SK-N-SH (cell line): ENCODE results near the gene OR13J1. TPM values are rescaled to one million over a fixed set of nuclear protein-coding genes. Genes with fewer than 3 reads are reported as not detected.
A peak's percentile ranks its signal among the peaks of the same experiment; 100 is the strongest.

ENCODE experiments used
- CTCF ChIA-PET: fragments of 300-600, 350-600 bp; formaldehyde crosslinking; extraction: SDS; loops from one replicate; lab custom pipeline; 2021; lab: Yijun Ruan, JAX
- POLR2A ChIA-PET: fragments of 350-600 bp; sonication (Branson Sonifier 250); formaldehyde crosslinking; extraction: SDS; loops from one replicate; lab custom pipeline; 2020; ENCODE audit warnings: antibody characterized with exemption, inconsistent platforms; lab: Yijun Ruan, JAX
- DNase-seq: peaks from one replicate; pipeline ENCODE4 v3.0.0; 2012
- H2AFZ ChIP-seq: fragments of 200-600 bp; sonication (generic); 2 replicates; pipeline ENCODE4 v1.8.1; 2016; ENCODE audit warnings: antibody characterized with exemption, mild to moderate bottlenecking, low read depth
- H3F3A ChIP-seq: fragments of 200-600 bp; sonication (generic); replicated peaks from 2 replicates; pipeline ENCODE3; 2016; ENCODE audit warnings: antibody characterized with exemption, mild to moderate bottlenecking; ENCODE audit not compliant: insufficient read depth
- H3K27ac ChIP-seq, 2 experiments: fragments of 200-500 bp in 1 of 2; fragments of 200-600 bp in 1 of 2; sonication (Bioruptor generic) in 1 of 2; sonication (generic), shearing (Covaris generic) in 1 of 2; 2 replicates each; pipeline versions ENCODE4 v1.5.1 to v1.6.1; 2014 to 2016; ENCODE audit warnings: low read depth in 2 of 2, inconsistent platforms in 1 of 2, low read length in 1 of 2, mild to moderate bottlenecking in 1 of 2, mixed read lengths in 1 of 2
- H3K27me3 ChIP-seq: fragments of 200-600 bp; sonication (generic), shearing (Covaris generic); 2 replicates; pipeline ENCODE4 v1.6.1; 2016; ENCODE audit warnings: mixed run types; ENCODE audit not compliant: insufficient read depth
- H3K36me3 ChIP-seq, 2 experiments: fragments of 200-500 bp in 1 of 2; fragments of 200-600 bp in 1 of 2; sonication (Bioruptor generic) in 1 of 2; sonication (generic) in 1 of 2; replicated peaks in 1 of 2; 2 replicates each; pipeline versions ENCODE3 to v1.5.1; 2014 to 2016; ENCODE audit warnings: low read length in 1 of 2, mild to moderate bottlenecking in 1 of 2; ENCODE audit not compliant: insufficient read depth in 2 of 2, control insufficient read depth in 1 of 2
- H3K4me1 ChIP-seq, 2 experiments: fragments of 200-500 bp in 1 of 2; fragments of 200-600 bp in 1 of 2; sonication (Bioruptor generic) in 1 of 2; sonication (generic), shearing (Covaris generic) in 1 of 2; 2 replicates each; pipeline versions ENCODE4 v1.5.1 to v1.6.1; 2014 to 2016; ENCODE audit warnings: low read depth in 1 of 2, low read length in 1 of 2, mixed run types in 1 of 2; ENCODE audit not compliant: insufficient read depth in 2 of 2, control insufficient read depth in 1 of 2
- H3K4me2 ChIP-seq: fragments of 200-600 bp; sonication (generic), shearing (Covaris generic); 2 replicates; pipeline ENCODE4 v1.6.1; 2017; ENCODE audit warnings: mixed run types
- H3K4me3 ChIP-seq, 2 experiments: fragments of 200-500 bp in 1 of 2; fragments of 200-600 bp in 1 of 2; sonication (Bioruptor generic) in 1 of 2; sonication (generic), shearing (Covaris generic) in 1 of 2; 2 replicates each; pipeline versions ENCODE4 v1.5.1 to v1.8.1; 2014 to 2016; ENCODE audit warnings: low read depth in 2 of 2, inconsistent platforms in 1 of 2, low read length in 1 of 2, mild to moderate bottlenecking in 1 of 2, mixed read lengths in 1 of 2, moderate library complexity in 1 of 2
- H3K79me2 ChIP-seq: fragments of 200-600 bp; sonication (generic); 2 replicates; pipeline ENCODE4 v1.8.1; 2017; ENCODE audit warnings: mild to moderate bottlenecking; ENCODE audit not compliant: insufficient read depth
- H3K9ac ChIP-seq: fragments of 200-600 bp; sonication (generic); 2 replicates; pipeline ENCODE4 v1.6.1; 2017; ENCODE audit warnings: mixed run types
- H3K9me2 ChIP-seq: fragments of 200-600 bp; sonication (generic); 2 replicates; pipeline ENCODE4 v1.6.1; 2017; ENCODE audit warnings: mixed run types
- H3K9me3 ChIP-seq: fragments of 200-600 bp; sonication (generic); 2 replicates; pipeline ENCODE4 v1.6.1; 2017; ENCODE audit warnings: mixed run types, mild to moderate bottlenecking, moderate library complexity
- H4K20me1 ChIP-seq: fragments of 200-600 bp; sonication (generic); 2 replicates; pipeline ENCODE4 v1.6.1; 2017; ENCODE audit warnings: mild to moderate bottlenecking, mixed run types; ENCODE audit not compliant: insufficient read depth
- ELF1 ChIP-seq: IDR thresholded peaks from 2 replicates; pipeline ENCODE4 v1.4.0; 2012
- EP300 ChIP-seq, 2 experiments: IDR thresholded peaks; 2 replicates each; pipeline versions ENCODE4 v1.4.0 to v1.6.1; 2012; ENCODE audit warnings: borderline replicate concordance in 1 of 2, low read depth in 1 of 2, low read length in 1 of 2
- FOSL2 ChIP-seq: IDR thresholded peaks from 2 replicates; pipeline ENCODE4 v1.4.0; 2012; ENCODE audit warnings: low read depth, mild to moderate bottlenecking, moderate library complexity, borderline replicate concordance
- FOXJ3 ChIP-seq: sonication (generic); formaldehyde crosslinking; IDR thresholded peaks from 2 replicates; pipeline ENCODE4 v1.5.1; 2020; ENCODE audit warnings: mild to moderate bottlenecking, missing genetic modification reagents
- GABPA ChIP-seq: IDR thresholded peaks from 2 replicates; pipeline ENCODE4 v1.4.0; 2012; ENCODE audit warnings: low read depth, mild to moderate bottlenecking
- GATA2 ChIP-seq: sonication (generic); formaldehyde crosslinking; IDR thresholded peaks from 2 replicates; pipeline ENCODE4 v1.5.0; 2020; ENCODE audit warnings: mild to moderate bottlenecking, missing genetic modification reagents
- JUND ChIP-seq: IDR thresholded peaks from 2 replicates; pipeline ENCODE4 v1.4.0; 2012
- MEF2A ChIP-seq: IDR thresholded peaks from 2 replicates; pipeline ENCODE4 v1.4.0; 2012; ENCODE audit warnings: low read depth, borderline replicate concordance
- MXI1 ChIP-seq: IDR thresholded peaks from 2 replicates; pipeline ENCODE4 v1.6.1; 2012; ENCODE audit warnings: mild to moderate bottlenecking, low read depth, low read length, improper control_type of control experiment
- NFIC ChIP-seq: IDR thresholded peaks from 2 replicates; pipeline ENCODE4 v1.4.0; 2012; ENCODE audit warnings: borderline replicate concordance
- PBX3 ChIP-seq: IDR thresholded peaks from 2 replicates; pipeline ENCODE4; 2012
- RCOR1 ChIP-seq: fragments of 150-350 bp; IDR thresholded peaks from 2 replicates; pipeline ENCODE4 v1.6.1; 2017; ENCODE audit warnings: antibody characterized with exemption, low read length
- SIN3A ChIP-seq: IDR thresholded peaks from 2 replicates; pipeline ENCODE4 v1.6.1; 2012; ENCODE audit warnings: low read depth, mild to moderate bottlenecking, low read length, moderate library complexity, borderline replicate concordance
- TAF1 ChIP-seq: IDR thresholded peaks from 2 replicates; pipeline ENCODE4 v1.6.1; 2012; ENCODE audit warnings: low read depth, mild to moderate bottlenecking, low read length, moderate library complexity, borderline replicate concordance
- TCF12 ChIP-seq: IDR thresholded peaks from 2 replicates; pipeline ENCODE4 v1.4.0; 2012
- TEAD4 ChIP-seq: IDR thresholded peaks from 2 replicates; pipeline ENCODE4 v1.4.0; 2012; ENCODE audit warnings: mild to moderate bottlenecking, borderline replicate concordance; ENCODE audit not compliant: insufficient read depth
- YY1 ChIP-seq: IDR thresholded peaks from 2 replicates; pipeline ENCODE4 v1.4.0; 2012; ENCODE audit warnings: low read depth, mild to moderate bottlenecking
- WGBS: methylation state at CpG from one replicate; pipeline ENCODE4 v1.1.6; 2017; ENCODE audit warnings: low lambda C conversion rate; 5-methylcytosine and 5-hydroxymethylcytosine counted together
- polyA plus RNA-seq, 3 experiments: library from polyadenylated mRNA; depleted of rRNA; stranded (reverse); fragments of >200 nt; gene quantifications; 2 replicates each; pipeline ENCODE4 v1.2.3, GENCODE V29; 2012
- TF ChIP-seq, protein P1 (sequence below): fragments of 150-350 bp; IDR thresholded peaks from 2 replicates; pipeline ENCODE4 v1.6.1; 2016; ENCODE audit warnings: mild to moderate bottlenecking, low read depth, low read length
- TF ChIP-seq, protein P2 (sequence below): IDR thresholded peaks from 2 replicates; pipeline ENCODE4 v1.4.0; 2012; ENCODE audit warnings: low read depth

Gene OR13J1
- polyA plus RNA-seq, 1 of the 3 experiments (the other 2 are of a cell fraction), result not detected

DNA sequence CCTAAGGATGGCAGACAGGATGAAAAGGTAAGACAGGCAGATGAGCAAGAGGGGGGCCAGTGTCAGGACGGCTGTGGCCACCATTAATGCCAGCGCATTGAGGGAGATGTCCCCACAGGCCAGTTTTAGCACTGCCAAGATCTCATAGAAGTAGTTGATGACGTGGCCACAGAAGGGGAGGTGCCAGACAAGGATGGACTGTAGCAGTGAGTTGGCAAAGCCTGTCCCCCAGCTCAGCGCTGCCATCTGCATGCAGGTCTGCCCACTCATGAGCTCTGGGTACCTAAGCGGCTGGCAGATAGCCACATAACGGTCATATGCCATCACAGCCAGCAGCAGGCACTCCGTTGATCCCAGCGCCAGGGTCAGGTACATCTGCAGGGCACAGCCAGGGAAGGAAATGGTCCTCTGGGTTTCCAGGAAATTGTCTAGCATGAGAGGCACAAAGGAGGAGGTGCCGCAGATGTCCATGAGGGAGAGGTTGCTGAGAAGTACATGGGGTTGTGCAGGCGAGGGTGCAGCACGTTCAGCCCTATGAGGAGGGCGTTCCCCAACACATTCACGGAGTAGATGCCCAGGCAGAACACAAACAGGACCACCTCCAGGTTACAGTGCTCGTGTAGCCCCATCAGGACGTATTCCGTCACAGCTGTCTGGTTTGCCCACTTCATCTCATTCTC, 10.8 kb downstream of the OR13J1 start:
- Histone ChIP-seq H2AFZ (no peak overlapping the region), H4K20me1 (no peaks in the 10 kb centered on the region), H3K4me1 (peaks cover 0 to 9% of the 10 kb centered on the region in 2 experiments; a peak in 1 of 4 replicates), H3F3A (no peaks in the 10 kb centered on the region), H3K9ac (no peak overlapping the region), H3K79me2 (no peaks in the 10 kb centered on the region), H3K36me3 (no peaks in the 10 kb centered on the region), H3K4me2 (no peak overlapping the region), H3K27me3 (no peaks in the 10 kb centered on the region; the same call in 1 of the 2 replicates), H3K9me2 (no peaks in the 10 kb centered on the region), H3K9me3 (no peaks in the 10 kb centered on the region), H3K4me3 (no peak overlapping the region), H3K27ac (no peak overlapping the region)
- ChIA-PET CTCF (interaction anchor here (1.0 to 4.9 kb wide), 7 partner anchors 12 to 70 kb away, joined by 3 to 25 read pairs (median 7); no protein-coding TSS in a partner anchor), POLR2A (no interaction called here)
- no peak for TF ChIP-seq TAF1
- TF ChIP-seq MXI1, result no peak
- TF ChIP-seq PBX3, result no peak
- no peak for TF ChIP-seq FOXJ3 (CRISPR knock-in tag)
- no peak for TF ChIP-seq MEF2A
- TF ChIP-seq TCF12, result no peak
- TF ChIP-seq, protein P1, sequence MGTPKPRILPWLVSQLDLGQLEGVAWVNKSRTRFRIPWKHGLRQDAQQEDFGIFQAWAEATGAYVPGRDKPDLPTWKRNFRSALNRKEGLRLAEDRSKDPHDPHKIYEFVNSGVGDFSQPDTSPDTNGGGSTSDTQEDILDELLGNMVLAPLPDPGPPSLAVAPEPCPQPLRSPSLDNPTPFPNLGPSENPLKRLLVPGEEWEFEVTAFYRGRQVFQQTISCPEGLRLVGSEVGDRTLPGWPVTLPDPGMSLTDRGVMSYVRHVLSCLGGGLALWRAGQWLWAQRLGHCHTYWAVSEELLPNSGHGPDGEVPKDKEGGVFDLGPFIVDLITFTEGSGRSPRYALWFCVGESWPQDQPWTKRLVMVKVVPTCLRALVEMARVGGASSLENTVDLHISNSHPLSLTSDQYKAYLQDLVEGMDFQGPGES, result no peak
- TF ChIP-seq RCOR1, result no peak
- no peak for TF ChIP-seq ELF1
- TF ChIP-seq NFIC, result no peak
- TF ChIP-seq SIN3A, result no peak
- TF ChIP-seq EP300 (IDR thresholded peaks at IDR 0.05; ENCODE audit: borderline replicate concordance in 1 of 2, low read depth in 1 of 2, low read length in 1 of 2), result no peak
- TF ChIP-seq JUND, result no peak
- no peak for TF ChIP-seq TEAD4
- no peak for TF ChIP-seq GATA2 (CRISPR knock-in tag)
- no peak for TF ChIP-seq FOSL2
- TF ChIP-seq YY1, result no peak
- no peak for TF ChIP-seq GABPA
- TF ChIP-seq, protein P2, sequence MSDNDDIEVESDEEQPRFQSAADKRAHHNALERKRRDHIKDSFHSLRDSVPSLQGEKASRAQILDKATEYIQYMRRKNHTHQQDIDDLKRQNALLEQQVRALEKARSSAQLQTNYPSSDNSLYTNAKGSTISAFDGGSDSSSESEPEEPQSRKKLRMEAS, result no peak
- WGBS, result 54% methylated on average over 15 of the region's 16 CpGs
- DNase-seq, result peak; percentile 51
